H1 (cell line): Measurements from ENCODE around the gene NEDD4. TPM values are rescaled to one million over a fixed set of nuclear protein-coding genes. Genes with fewer than 3 reads are reported as not detected.

ENCODE experiments used
- CBX8 ChIP-seq: fragments of 300-800, 300-1000 bp; sonication (generic); IDR thresholded peaks from 2 replicates; pipeline ENCODE4 v1.7.1; 2016; ENCODE audit warnings: low read depth, low read length, borderline replicate concordance
- KDM4A ChIP-seq: IDR thresholded peaks from one replicate; pipeline ENCODE4 v1.7.1; 2012; ENCODE audit warnings: low read depth, mild to moderate bottlenecking, moderate library complexity, low read length, inconsistent platforms; ENCODE audit not compliant: severe bottlenecking
- KDM5A ChIP-seq: fragments of 200-600 bp; IDR thresholded peaks from 2 replicates; pipeline ENCODE4 v1.7.1; 2012; ENCODE audit warnings: mild to moderate bottlenecking, low read length, inconsistent platforms, mixed read lengths
- NRF1 ChIP-seq: IDR thresholded peaks from 2 replicates; pipeline ENCODE4 v1.6.1; 2011; ENCODE audit warnings: mild to moderate bottlenecking, low read depth, low read length, improper control_type of control experiment
- PHF8 ChIP-seq: fragments of 200-600 bp; sonication (generic); conservative IDR thresholded peaks from 2 replicates; pipeline ENCODE4 v1.7.1; 2012; ENCODE audit warnings: low read depth, mild to moderate bottlenecking, inconsistent platforms, low read length, moderate library complexity
- RAD21 ChIP-seq, 2 experiments: IDR thresholded peaks in 1 of 2; conservative IDR thresholded peaks in 1 of 2; 2 replicates each; pipeline ENCODE4 v1.6.1; 2011; ENCODE audit warnings: low read depth in 2 of 2, low read length in 2 of 2, improper control_type of control experiment in 1 of 2, inconsistent platforms in 1 of 2, mild to moderate bottlenecking in 1 of 2, moderate library complexity in 1 of 2
- RXRA ChIP-seq: IDR thresholded peaks from 2 replicates; pipeline ENCODE4 v1.6.1; 2011; ENCODE audit warnings: low read depth, mild to moderate bottlenecking, low read length, moderate library complexity; ENCODE audit not compliant: insufficient read depth
- TBP ChIP-seq: IDR thresholded peaks from 2 replicates; pipeline ENCODE4 v1.6.1; 2011; ENCODE audit warnings: low read depth, low read length, improper control_type of control experiment
- polyA plus RNA-seq, 7 experiments: library from polyadenylated mRNA; depleted of rRNA in 3 of 7; stranded (reverse) in 5 of 7; unstranded in 2 of 7; fragments of >200 nt in 5 of 7; fragments of 200-250 nt in 2 of 7; gene quantifications; 1 replicate in 5 of 7; 2 replicates in 1 of 7; 4 replicates in 1 of 7; pipeline versions ENCODE4 v1.2.1 to v1.2.3, GENCODE V29; 2011 to 2013; ENCODE audit warnings: missing spikeins in 2 of 7, mixed read lengths in 2 of 7
- total RNA-seq: library from RNA; stranded (reverse); fragmentation: NEBNext Ultra II Directional; extraction: Animal tissue kit (Norgen Biotek cat#: 25700); gene quantifications from 2 replicates; pipeline ENCODE4 v1.2.1, GENCODE V29; 2021
- TF ChIP-seq, protein P1 (sequence below): IDR thresholded peaks from 2 replicates; pipeline ENCODE4 v1.6.1; 2011; ENCODE audit warnings: low read length, improper control_type of control experiment

Gene NEDD4
- total and polyA plus RNA-seq, 2 of the 8 experiments (the other 6 are each of a cell fraction or from before 2014, with no cell fraction given) = 0.95 to 3.9 TPM

DNA sequence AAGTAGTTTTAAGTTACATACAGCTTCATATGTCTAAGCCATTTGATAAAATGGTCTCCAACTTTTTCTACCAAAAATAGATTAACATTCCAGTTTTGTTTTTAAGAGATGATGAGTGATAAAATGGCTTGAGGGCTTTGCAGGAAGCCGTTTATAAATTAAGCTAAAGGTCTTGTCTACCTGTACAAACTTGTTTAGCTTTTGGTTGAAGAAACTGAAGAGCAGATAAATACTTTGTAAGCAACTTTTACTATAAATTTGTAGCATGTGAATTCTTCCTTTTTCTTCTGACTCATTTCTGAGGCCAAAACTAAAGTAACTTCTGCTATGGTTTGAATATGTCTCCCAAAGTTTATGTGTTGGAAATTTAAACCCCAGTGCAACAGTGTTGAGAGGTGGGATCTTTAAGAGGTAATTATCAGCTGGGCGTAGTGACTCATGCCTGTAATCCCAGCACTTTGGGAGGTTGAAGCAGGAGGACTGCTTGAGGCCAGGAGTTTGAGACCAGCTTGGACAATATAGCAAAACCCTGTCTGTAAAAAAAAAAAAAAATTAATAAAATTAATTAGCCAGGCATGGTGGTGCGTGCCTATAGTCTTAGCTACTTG lies 8.2 kb upstream of the NEDD4 start (continued):
- TF ChIP-seq PHF8 (no peak), KDM5A (no peak), NRF1 (no peak), RAD21 (IDR thresholded peaks at IDR 0.05 in 1 of 2, conservative IDR thresholded peaks at IDR 0.05 in 1 of 2; ENCODE audit: low read depth in 2 of 2, low read length in 2 of 2) (no peak), CBX8 (no peak), RXRA (no peak), KDM4A (no peak), TBP (no peak)
- TF ChIP-seq, protein P1, sequence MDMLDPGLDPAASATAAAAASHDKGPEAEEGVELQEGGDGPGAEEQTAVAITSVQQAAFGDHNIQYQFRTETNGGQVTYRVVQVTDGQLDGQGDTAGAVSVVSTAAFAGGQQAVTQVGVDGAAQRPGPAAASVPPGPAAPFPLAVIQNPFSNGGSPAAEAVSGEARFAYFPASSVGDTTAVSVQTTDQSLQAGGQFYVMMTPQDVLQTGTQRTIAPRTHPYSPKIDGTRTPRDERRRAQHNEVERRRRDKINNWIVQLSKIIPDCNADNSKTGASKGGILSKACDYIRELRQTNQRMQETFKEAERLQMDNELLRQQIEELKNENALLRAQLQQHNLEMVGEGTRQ = no peak
